SU-DHL-6 (cell line): Measurements from ENCODE around the gene TH.

Source experiments
- H2AFZ ChIP-seq: fragments of 200-600 bp; sonication (generic); 2 replicates; pipeline ENCODE4 v1.6.1; 2014; ENCODE audit warnings: low read depth, mild to moderate bottlenecking, moderate library complexity, mixed read lengths, antibody characterized with exemption, low read length; ENCODE audit not compliant: severe bottlenecking
- H3F3A ChIP-seq: fragments of 200-600 bp; shearing (Covaris generic); 2 replicates; pipeline ENCODE4 v1.6.0; 2016; ENCODE audit warnings: antibody characterized with exemption, mild to moderate bottlenecking; ENCODE audit not compliant: insufficient read depth
- H3K27ac ChIP-seq: fragments of 200-600 bp; sonication (generic); 2 replicates; pipeline ENCODE4 v1.5.1; 2016; ENCODE audit warnings: low read depth, mild to moderate bottlenecking, low read length, moderate library complexity, mixed read lengths
- H3K27me3 ChIP-seq: fragments of 200-600 bp; sonication (generic), shearing (Covaris generic); 2 replicates; pipeline ENCODE4 v1.6.0; 2014; ENCODE audit warnings: mild to moderate bottlenecking, low read length
- H3K36me3 ChIP-seq: fragments of 200-600 bp; sonication (generic); 2 replicates; pipeline ENCODE4 v1.6.1; 2014; ENCODE audit warnings: mild to moderate bottlenecking, low read length, mixed read lengths
- H3K4me2 ChIP-seq: fragments of 300-600, 200-600 bp; shearing (Covaris generic), sonication (generic); 2 replicates; pipeline ENCODE4 v1.6.0; 2014; ENCODE audit warnings: low read length, low read depth, mild to moderate bottlenecking; ENCODE audit not compliant: poor library complexity, severe bottlenecking
- H3K4me3 ChIP-seq: fragments of 200-600 bp; sonication (generic); 2 replicates; pipeline ENCODE4 v1.5.1; 2014; ENCODE audit warnings: antibody characterized with exemption, low read length, mild to moderate bottlenecking, mixed read lengths; ENCODE audit not compliant: insufficient read depth, poor library complexity, severe bottlenecking
- H3K79me2 ChIP-seq: fragments of 200-600 bp; sonication (generic); 2 replicates; pipeline ENCODE4 v1.6.1; 2014; ENCODE audit warnings: mild to moderate bottlenecking, low read length, moderate library complexity; ENCODE audit not compliant: insufficient read depth
- H3K9ac ChIP-seq: fragments of 200-600 bp; sonication (generic); 2 replicates; pipeline ENCODE4 v1.7.0; 2014; ENCODE audit warnings: mild to moderate bottlenecking, low read length
- H3K9me2 ChIP-seq: fragments of 200-600 bp; sonication (generic); replicated peaks from 2 replicates; pipeline ENCODE4 v1.6.1; 2014; ENCODE audit warnings: low read length; ENCODE audit not compliant: insufficient read depth
- H3K9me3 ChIP-seq: fragments of 200-600 bp; sonication (generic); 2 replicates; pipeline ENCODE4 v1.6.1; 2014; ENCODE audit warnings: low read length, mixed read lengths; ENCODE audit not compliant: insufficient read depth
- H4K20me1 ChIP-seq: fragments of 200-600 bp; sonication (generic); 2 replicates; pipeline ENCODE4 v1.6.1; 2014; ENCODE audit warnings: low read depth, mild to moderate bottlenecking, antibody characterized with exemption, low read length, moderate library complexity, mixed read lengths
- EZH2phosphoT487 ChIP-seq: fragments of 200-600 bp; sonication (generic), shearing (Covaris generic); conservative IDR thresholded peaks from 2 replicates; pipeline ENCODE4 v1.6.1; 2018; ENCODE audit warnings: mild to moderate bottlenecking, antibody characterized with exemption, low read length, moderate library complexity, mixed read lengths
- TF ChIP-seq, protein P1 (sequence below): fragments of 200-600 bp; sonication (generic); IDR thresholded peaks from one replicate; pipeline ENCODE4 v1.5.1; 2017; ENCODE audit warnings: antibody characterized with exemption, mild to moderate bottlenecking, low read length, moderate library complexity; ENCODE audit not compliant: insufficient read depth, poor library complexity, severe bottlenecking

The TH gene

GRCh38 chr11:2216400-2217064 lies 44.9 kb upstream of the TH start:
- Histone ChIP-seq H3K9me3 (no peaks in the 10 kb centered on the region), H3K9me2 (no peaks in the 10 kb centered on the region), H3K4me3 (no peak overlapping the region), H3K27ac (no peak overlapping the region), H3K79me2 (no peaks in the 10 kb centered on the region), H2AFZ (no peak overlapping the region), H3F3A (no peaks in the 10 kb centered on the region), H4K20me1 (no peaks in the 10 kb centered on the region), H3K9ac (no peak overlapping the region), H3K27me3 (no peaks in the 10 kb centered on the region), H3K36me3 (no peaks in the 10 kb centered on the region), H3K4me2 (no peak overlapping the region)
- TF ChIP-seq, protein P1, sequence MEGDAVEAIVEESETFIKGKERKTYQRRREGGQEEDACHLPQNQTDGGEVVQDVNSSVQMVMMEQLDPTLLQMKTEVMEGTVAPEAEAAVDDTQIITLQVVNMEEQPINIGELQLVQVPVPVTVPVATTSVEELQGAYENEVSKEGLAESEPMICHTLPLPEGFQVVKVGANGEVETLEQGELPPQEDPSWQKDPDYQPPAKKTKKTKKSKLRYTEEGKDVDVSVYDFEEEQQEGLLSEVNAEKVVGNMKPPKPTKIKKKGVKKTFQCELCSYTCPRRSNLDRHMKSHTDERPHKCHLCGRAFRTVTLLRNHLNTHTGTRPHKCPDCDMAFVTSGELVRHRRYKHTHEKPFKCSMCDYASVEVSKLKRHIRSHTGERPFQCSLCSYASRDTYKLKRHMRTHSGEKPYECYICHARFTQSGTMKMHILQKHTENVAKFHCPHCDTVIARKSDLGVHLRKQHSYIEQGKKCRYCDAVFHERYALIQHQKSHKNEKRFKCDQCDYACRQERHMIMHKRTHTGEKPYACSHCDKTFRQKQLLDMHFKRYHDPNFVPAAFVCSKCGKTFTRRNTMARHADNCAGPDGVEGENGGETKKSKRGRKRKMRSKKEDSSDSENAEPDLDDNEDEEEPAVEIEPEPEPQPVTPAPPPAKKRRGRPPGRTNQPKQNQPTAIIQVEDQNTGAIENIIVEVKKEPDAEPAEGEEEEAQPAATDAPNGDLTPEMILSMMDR, result no peak
- TF ChIP-seq EZH2phosphoT487, result no peak

DNA sequence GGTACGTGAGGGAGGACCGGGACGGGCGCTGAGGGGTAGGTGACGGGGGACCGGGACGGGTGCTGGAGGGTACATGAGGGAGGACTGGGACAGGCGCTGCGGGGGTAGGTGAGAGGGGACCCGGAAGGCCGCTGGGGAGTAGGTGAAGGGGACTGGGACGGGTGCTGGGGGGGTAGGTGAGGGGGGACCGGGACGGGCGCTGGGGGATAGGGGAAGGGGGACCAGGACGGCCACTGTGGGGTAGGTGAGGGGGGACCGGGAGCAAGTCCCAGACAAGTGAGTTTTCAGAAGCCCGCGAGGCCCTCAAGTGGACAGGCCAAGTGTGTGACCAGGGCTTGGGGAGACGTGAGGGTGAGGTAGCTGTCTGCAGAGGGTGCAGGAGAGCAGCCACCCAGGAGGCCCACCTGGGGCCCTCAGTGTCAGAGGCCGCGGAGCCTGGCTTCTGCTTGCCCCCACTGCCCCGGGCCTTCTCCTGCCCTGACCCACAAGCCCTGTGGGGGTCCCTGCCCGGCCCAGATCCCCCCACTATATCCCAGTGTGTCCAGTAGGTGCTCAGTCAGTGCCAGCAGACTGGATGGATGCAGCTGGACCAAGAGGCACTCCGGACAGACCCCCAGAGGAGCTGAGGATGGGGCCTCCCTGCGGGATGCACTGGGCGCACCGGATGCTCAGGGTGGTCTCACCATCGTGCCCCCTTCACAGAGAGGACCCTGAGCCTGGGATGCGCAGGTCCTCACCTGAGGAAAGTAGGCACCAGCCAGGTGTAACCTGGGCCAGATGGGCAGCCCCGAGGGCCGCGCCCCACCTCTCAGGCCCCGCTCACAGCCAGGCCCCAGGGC lies 44.2 kb upstream of the TH start:
- H2AFZ ChIP-seq, result no peak overlapping the region
- no peaks in the 10 kb centered on the region for H3K9me3 ChIP-seq
- no peaks in the 10 kb centered on the region for H3K27me3 ChIP-seq
- H4K20me1 ChIP-seq, result no peaks in the 10 kb centered on the region
- H3K4me3 ChIP-seq, result no peak overlapping the region
- H3K9me2 ChIP-seq, result no peaks in the 10 kb centered on the region
- H3K79me2 ChIP-seq, result no peaks in the 10 kb centered on the region
- H3F3A ChIP-seq, result no peaks in the 10 kb centered on the region
- no peak overlapping the region for H3K9ac ChIP-seq
- no peaks in the 10 kb centered on the region for H3K36me3 ChIP-seq
- no peak overlapping the region for H3K4me2 ChIP-seq
- H3K27ac ChIP-seq, result no peak overlapping the region
- TF ChIP-seq, protein P1, result no peak

- H3K9me3 ChIP-seq, result no peaks in the 10 kb centered on the region
- no peaks in the 10 kb centered on the region for H3K79me2 ChIP-seq
- TF ChIP-seq EZH2phosphoT487, result no peak
- TF ChIP-seq, protein P1, result no peak
- no peaks in the 10 kb centered on the region for H3F3A ChIP-seq
- no peak overlapping the region for H3K9ac ChIP-seq
- no peak overlapping the region for H2AFZ ChIP-seq
- no peaks in the 10 kb centered on the region for H3K27me3 ChIP-seq
- no peak overlapping the region for H3K4me3 ChIP-seq
- no peak overlapping the region for H3K4me2 ChIP-seq
- no peaks in the 10 kb centered on the region for H3K9me2 ChIP-seq
- no peak overlapping the region for H3K27ac ChIP-seq
- H3K36me3 ChIP-seq, result no peaks in the 10 kb centered on the region
- H4K20me1 ChIP-seq, result no peaks in the 10 kb centered on the region
These were observed 43.6 kb upstream of the TH start for GRCh38 chr11:2215230-2215560.
